Measurements from ENCODE around the gene DRD3.

DRD3 gene

DNA sequence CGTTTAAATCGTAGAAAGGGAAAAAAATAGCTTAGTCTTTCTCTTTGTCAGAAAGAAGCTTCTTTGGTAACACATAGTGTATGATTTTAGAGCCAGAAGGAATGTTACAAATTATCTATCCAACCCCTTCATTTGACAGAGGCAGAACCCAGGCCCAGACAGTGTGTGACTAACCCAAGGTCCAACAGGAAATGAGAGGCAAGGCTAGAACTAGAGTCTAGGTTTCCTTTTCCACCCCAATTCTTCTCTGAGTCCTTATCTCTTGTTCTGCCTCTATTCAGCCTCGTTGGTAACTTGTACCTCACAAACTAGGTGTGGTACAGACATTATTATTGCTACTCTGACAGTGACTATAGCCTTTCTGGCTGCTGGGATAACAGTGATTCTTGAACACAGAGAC, 83.1 kb downstream of the DRD3 start:
- no peak overlapping the region for H3K9ac ChIP-seq (ENCODE audit: low read length)
- H3K4me3 ChIP-seq (ENCODE audit: low read depth, low read length), result no peak overlapping the region
- no peaks in the 10 kb centered on the region for H3K36me3 ChIP-seq (ENCODE audit: control insufficient read depth, insufficient read depth, low read length)
- H3K4me1 ChIP-seq (ENCODE audit: control insufficient read depth, insufficient read depth, low read length), result peaks cover 5% of the 10 kb centered on the region; the same call in 1 of the 2 replicates
- peak overlapping the region; percentile 33; the same call in 1 of the 2 replicates for H3K27ac ChIP-seq (ENCODE audit: low read depth, low read length)
- no peaks in the 10 kb centered on the region for H3K27me3 ChIP-seq (ENCODE audit: control insufficient read depth, insufficient read depth, low read length)
- H3K9me3 ChIP-seq (ENCODE audit: control insufficient read depth, insufficient read depth, low read depth, low read length), result no peaks in the 10 kb centered on the region

DNA sequence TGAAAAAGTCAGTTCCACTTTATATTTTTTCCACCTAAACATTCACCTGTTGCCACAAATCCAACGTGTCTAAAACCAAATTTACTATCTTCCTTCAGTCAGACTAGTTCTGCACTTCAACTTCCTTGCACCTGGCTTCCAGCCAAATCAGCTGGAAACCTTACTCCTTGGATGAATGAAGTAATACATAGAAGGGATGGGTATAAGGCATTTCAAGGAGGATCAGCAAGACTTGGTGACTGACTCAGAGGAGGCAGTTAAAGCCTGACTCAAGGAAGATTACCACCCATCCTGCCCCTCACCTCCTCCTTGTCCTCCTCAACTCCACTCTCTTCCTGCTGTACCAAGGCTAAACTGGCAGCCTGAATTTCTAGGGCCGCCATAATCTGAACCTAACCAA, 85.3 kb downstream of the DRD3 start:
- Histone ChIP-seq H3K4me3 (ENCODE audit: low read depth, low read length) (no peak overlapping the region), H3K9me3 (ENCODE audit: control insufficient read depth, insufficient read depth, low read depth, low read length) (no peaks in the 10 kb centered on the region), H3K27me3 (ENCODE audit: control insufficient read depth, insufficient read depth, low read length) (no peaks in the 10 kb centered on the region), H3K4me1 (ENCODE audit: control insufficient read depth, insufficient read depth, low read length) (peaks cover 5% of the 10 kb centered on the region; the same call in 1 of the 2 replicates), H3K36me3 (ENCODE audit: control insufficient read depth, insufficient read depth, low read length) (no peaks in the 10 kb centered on the region), H3K9ac (ENCODE audit: low read length) (no peak overlapping the region), H3K27ac (ENCODE audit: low read depth, low read length) (no peak overlapping the region)

- no peak overlapping the region for H3K4me3 ChIP-seq (ENCODE audit: low read depth, low read length)
- no peaks in the 10 kb centered on the region for H3K9me3 ChIP-seq (ENCODE audit: control insufficient read depth, insufficient read depth, low read depth, low read length)
- H3K4me1 ChIP-seq (ENCODE audit: control insufficient read depth, insufficient read depth, low read length), result peaks cover 5% of the 10 kb centered on the region; the same call in 1 of the 2 replicates
- no peak overlapping the region for H3K27ac ChIP-seq (ENCODE audit: low read depth, low read length)
- no peak overlapping the region for H3K9ac ChIP-seq (ENCODE audit: low read length)
- H3K27me3 ChIP-seq (ENCODE audit: control insufficient read depth, insufficient read depth, low read length), result no peaks in the 10 kb centered on the region
- H3K36me3 ChIP-seq (ENCODE audit: control insufficient read depth, insufficient read depth, low read length), result no peaks in the 10 kb centered on the region
These were observed 85.9 kb downstream of the DRD3 start for GRCh38 chr3:114093016-114093380.

DNA sequence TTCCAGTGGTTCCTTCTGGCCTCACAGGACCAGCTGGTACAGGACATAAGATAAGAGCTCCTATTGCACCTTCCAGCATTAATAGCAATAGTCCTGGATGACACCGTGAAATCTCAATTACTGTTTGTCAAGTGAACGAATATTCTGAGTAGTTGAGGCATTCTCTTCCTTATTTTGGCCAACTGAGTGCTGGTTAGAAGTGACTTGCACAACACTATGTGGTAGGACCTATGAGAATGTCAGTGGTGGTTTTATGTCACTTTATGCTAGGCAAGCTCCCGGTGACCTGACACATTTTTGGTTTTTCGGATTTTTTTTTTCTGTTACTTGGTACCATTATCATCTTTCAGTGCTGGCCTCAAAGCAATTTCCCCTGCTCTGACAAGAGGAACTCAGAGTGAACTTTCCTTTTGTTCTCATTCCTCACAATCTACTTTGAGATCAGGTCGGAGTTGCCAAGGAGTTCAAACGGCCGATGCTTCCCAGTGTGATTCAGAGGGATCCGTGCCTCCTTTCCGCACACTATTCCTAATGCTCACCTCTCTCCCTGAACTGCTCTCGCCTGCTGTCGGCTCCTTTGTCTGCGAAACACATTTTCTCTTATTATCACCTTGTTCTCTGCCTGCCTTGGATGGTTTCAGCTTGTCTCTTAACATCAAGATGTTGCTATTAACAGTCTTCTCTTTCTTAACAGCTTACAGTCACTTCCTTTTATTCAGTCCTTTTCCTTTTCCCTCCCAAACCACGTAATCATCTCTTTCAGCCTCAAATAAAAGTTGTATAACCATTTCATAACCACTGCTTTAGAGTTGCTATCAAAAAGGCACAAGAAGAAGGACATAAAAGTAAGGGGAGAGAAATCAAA, 86.5 kb downstream of the DRD3 start:
- Histone ChIP-seq H3K27ac (ENCODE audit: low read depth, low read length) (no peak overlapping the region), H3K9ac (ENCODE audit: low read length) (no peak overlapping the region), H3K27me3 (ENCODE audit: control insufficient read depth, insufficient read depth, low read length) (no peaks in the 10 kb centered on the region), H3K4me3 (ENCODE audit: low read depth, low read length) (no peak overlapping the region), H3K36me3 (ENCODE audit: control insufficient read depth, insufficient read depth, low read length) (peaks cover 4% of the 10 kb centered on the region; the same call in 1 of the 2 replicates), H3K9me3 (ENCODE audit: control insufficient read depth, insufficient read depth, low read depth, low read length) (no peaks in the 10 kb centered on the region), H3K4me1 (ENCODE audit: control insufficient read depth, insufficient read depth, low read length) (peaks cover 5% of the 10 kb centered on the region; the same call in 1 of the 2 replicates)

GRCh38 chr3:114089675-114090074, 89.2 kb downstream of the DRD3 start:
- Histone ChIP-seq H3K4me1 (ENCODE audit: control insufficient read depth, insufficient read depth, low read length) (no peaks in the 10 kb centered on the region), H3K4me3 (ENCODE audit: low read depth, low read length) (no peak overlapping the region), H3K27me3 (ENCODE audit: control insufficient read depth, insufficient read depth, low read length) (no peaks in the 10 kb centered on the region), H3K36me3 (ENCODE audit: control insufficient read depth, insufficient read depth, low read length) (peaks cover 30% of the 10 kb centered on the region), H3K27ac (ENCODE audit: low read depth, low read length) (no peak overlapping the region), H3K9ac (ENCODE audit: low read length) (no peak overlapping the region), H3K9me3 (ENCODE audit: control insufficient read depth, insufficient read depth, low read depth, low read length) (no peaks in the 10 kb centered on the region)

- Histone ChIP-seq H3K4me1 (ENCODE audit: control insufficient read depth, insufficient read depth, low read length) (no peaks in the 10 kb centered on the region), H3K9me3 (ENCODE audit: control insufficient read depth, insufficient read depth, low read depth, low read length) (no peaks in the 10 kb centered on the region), H3K36me3 (ENCODE audit: control insufficient read depth, insufficient read depth, low read length) (peaks cover 59% of the 10 kb centered on the region), H3K4me3 (ENCODE audit: low read depth, low read length) (no peak overlapping the region), H3K27ac (ENCODE audit: low read depth, low read length) (no peak overlapping the region), H3K9ac (ENCODE audit: low read length) (no peak overlapping the region), H3K27me3 (ENCODE audit: control insufficient read depth, insufficient read depth, low read length) (no peaks in the 10 kb centered on the region)
These were observed 92.5 kb downstream of the DRD3 start for GRCh38 chr3:114086356-114086755.

GRCh38 chr3:114083112-114083511, 95.7 kb downstream of the DRD3 start:
- Histone ChIP-seq H3K9me3 (ENCODE audit: control insufficient read depth, insufficient read depth, low read depth, low read length) (no peaks in the 10 kb centered on the region), H3K27me3 (ENCODE audit: control insufficient read depth, insufficient read depth, low read length) (no peaks in the 10 kb centered on the region), H3K36me3 (ENCODE audit: control insufficient read depth, insufficient read depth, low read length) (peaks cover 90% of the 10 kb centered on the region)

DNA sequence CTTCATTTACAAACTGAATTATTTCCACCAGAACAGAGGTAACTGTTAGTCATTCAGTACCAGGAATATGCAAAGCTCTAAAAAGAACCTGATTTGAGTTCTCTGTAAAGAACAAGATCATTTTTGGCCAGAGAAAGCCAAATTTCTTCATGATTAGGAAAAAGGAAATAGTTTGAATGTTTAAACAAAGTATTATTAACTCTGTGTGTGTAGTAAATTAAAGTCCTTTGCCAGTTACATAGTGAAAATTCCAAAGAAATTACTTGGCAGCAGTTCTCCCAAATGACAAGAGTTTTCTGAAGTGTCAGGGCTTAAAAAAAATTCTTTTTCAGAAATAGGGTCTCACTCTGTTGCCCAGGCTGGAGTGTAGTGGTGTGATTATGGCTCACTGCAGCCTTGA, 97.8 kb downstream of the DRD3 start:
- H3K27ac ChIP-seq (ENCODE audit: low read depth, low read length), result no peak overlapping the region
- H3K9me3 ChIP-seq (ENCODE audit: control insufficient read depth, insufficient read depth, low read depth, low read length), result no peaks in the 10 kb centered on the region
- H3K27me3 ChIP-seq (ENCODE audit: control insufficient read depth, insufficient read depth, low read length), result no peaks in the 10 kb centered on the region
- H3K36me3 ChIP-seq (ENCODE audit: control insufficient read depth, insufficient read depth, low read length), result peaks cover 92% of the 10 kb centered on the region
- H3K4me3 ChIP-seq (ENCODE audit: low read depth, low read length), result no peak overlapping the region
- H3K4me1 ChIP-seq (ENCODE audit: control insufficient read depth, insufficient read depth, low read length), result no peaks in the 10 kb centered on the region
- H3K9ac ChIP-seq (ENCODE audit: low read length), result no peak overlapping the region

More at GRCh38 chr3:114083112-114083511, 95.7 kb downstream of the DRD3 start:
- Histone ChIP-seq H3K4me1 (ENCODE audit: control insufficient read depth, insufficient read depth, low read length) (no peaks in the 10 kb centered on the region), H3K27ac (ENCODE audit: low read depth, low read length) (no peak overlapping the region), H3K9ac (ENCODE audit: low read length) (no peak overlapping the region), H3K4me3 (ENCODE audit: low read depth, low read length) (no peak overlapping the region)

GRCh38 chr3:114080201-114080600, 98.7 kb downstream of the DRD3 start:
- Histone ChIP-seq H3K36me3 (ENCODE audit: control insufficient read depth, insufficient read depth, low read length) (peaks cover 92% of the 10 kb centered on the region), H3K27me3 (ENCODE audit: control insufficient read depth, insufficient read depth, low read length) (no peaks in the 10 kb centered on the region), H3K27ac (ENCODE audit: low read depth, low read length) (no peak overlapping the region), H3K4me3 (ENCODE audit: low read depth, low read length) (no peak overlapping the region), H3K9me3 (ENCODE audit: control insufficient read depth, insufficient read depth, low read depth, low read length) (no peaks in the 10 kb centered on the region), H3K4me1 (ENCODE audit: control insufficient read depth, insufficient read depth, low read length) (no peaks in the 10 kb centered on the region), H3K9ac (ENCODE audit: low read length) (no peak overlapping the region)

DNA sequence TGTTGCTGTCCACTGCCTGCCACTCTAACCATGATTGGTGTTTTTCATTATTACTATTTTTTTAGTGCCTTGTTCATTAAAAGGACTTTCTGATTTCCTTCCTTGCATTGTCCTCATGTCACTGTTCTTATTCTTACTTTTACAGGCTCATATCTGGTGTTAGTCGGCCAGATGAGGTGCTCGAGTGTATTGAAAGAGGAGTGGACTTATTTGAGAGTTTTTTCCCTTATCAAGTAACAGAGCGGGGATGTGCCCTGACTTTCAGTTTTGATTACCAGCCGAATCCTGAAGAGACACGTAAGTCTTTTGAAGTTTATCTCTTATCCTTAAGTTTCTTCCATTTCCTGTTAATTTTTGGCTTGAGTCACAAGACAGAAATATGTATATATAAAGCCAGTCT, 99.1 kb downstream of the DRD3 start:
- Histone ChIP-seq H3K36me3 (ENCODE audit: control insufficient read depth, insufficient read depth, low read length) (peaks cover 93% of the 10 kb centered on the region), H3K27me3 (ENCODE audit: control insufficient read depth, insufficient read depth, low read length) (no peaks in the 10 kb centered on the region), H3K9ac (ENCODE audit: low read length) (no peak overlapping the region), H3K27ac (ENCODE audit: low read depth, low read length) (no peak overlapping the region), H3K4me1 (ENCODE audit: control insufficient read depth, insufficient read depth, low read length) (no peaks in the 10 kb centered on the region), H3K4me3 (ENCODE audit: low read depth, low read length) (no peak overlapping the region), H3K9me3 (ENCODE audit: control insufficient read depth, insufficient read depth, low read depth, low read length) (no peaks in the 10 kb centered on the region)

- H3K4me1 ChIP-seq (ENCODE audit: control insufficient read depth, insufficient read depth, low read length), result no peaks in the 10 kb centered on the region
- peaks cover 97% of the 10 kb centered on the region for H3K36me3 ChIP-seq (ENCODE audit: control insufficient read depth, insufficient read depth, low read length)
- H3K27ac ChIP-seq (ENCODE audit: low read depth, low read length), result no peak overlapping the region
- H3K9ac ChIP-seq (ENCODE audit: low read length), result no peak overlapping the region
- no peak overlapping the region for H3K4me3 ChIP-seq (ENCODE audit: low read depth, low read length)
- no peaks in the 10 kb centered on the region for H3K27me3 ChIP-seq (ENCODE audit: control insufficient read depth, insufficient read depth, low read length)
- H3K9me3 ChIP-seq (ENCODE audit: control insufficient read depth, insufficient read depth, low read depth, low read length), result no peaks in the 10 kb centered on the region
These were observed 100.7 kb downstream of the DRD3 start for GRCh38 chr3:114078126-114078525.

Data from HUES6 (cell line).